ENCODE measurements around the gene LTBP4. TPM values are rescaled to one million over a fixed set of nuclear protein-coding genes. Genes with fewer than 3 reads are reported as not detected.
A peak's percentile ranks its signal among the peaks of the same experiment; 100 is the strongest.
"Not testable (repeated sequence)": the region's sequence is repeated elsewhere in the genome, so short reads cannot be mapped to it uniquely, and the experiment has no call there.

Gene LTBP4
- total RNA-seq, 5 donors from 2014 or later (not counting 1 experiment from before 2014, with no cell fraction given) = 90.9 to 215 (median 160) TPM

DNA sequence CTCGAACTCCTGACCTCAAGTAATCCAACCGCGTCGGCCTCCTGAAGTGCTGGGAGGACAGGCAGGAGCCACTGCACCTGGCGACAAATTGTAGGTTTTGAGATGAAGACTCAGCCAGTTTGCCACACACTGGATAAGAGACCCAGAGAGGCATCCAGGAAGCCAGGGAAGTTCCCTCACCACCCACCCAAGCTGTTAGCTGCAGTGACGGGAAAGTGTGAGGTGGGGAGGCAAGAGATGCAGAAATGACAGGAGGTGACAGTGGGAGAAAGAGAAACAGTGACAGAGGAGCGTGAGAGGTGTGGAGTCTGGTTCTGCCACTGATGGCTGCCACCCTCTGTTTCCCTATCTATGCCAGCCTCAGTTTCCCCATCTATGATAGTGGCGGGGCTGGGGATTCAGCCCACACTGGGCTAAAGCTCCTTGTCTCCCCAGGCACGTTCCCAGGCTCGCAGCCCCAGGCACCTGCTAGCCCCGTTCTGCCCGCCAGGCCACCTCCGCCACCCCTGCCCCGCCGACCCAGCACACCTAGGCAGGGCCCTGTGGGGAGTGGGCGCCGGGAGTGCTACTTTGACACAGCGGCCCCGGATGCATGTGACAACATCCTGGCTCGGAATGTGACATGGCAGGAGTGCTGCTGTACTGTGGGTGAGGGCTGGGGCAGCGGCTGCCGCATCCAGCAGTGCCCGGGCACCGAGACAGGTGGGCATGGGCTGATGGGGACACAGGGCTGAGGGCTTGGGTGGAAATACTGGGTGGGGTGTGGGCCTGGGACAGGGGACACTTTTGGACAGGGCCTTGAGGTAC is 21.0 kb downstream of the LTBP4 start:
- Mint-ChIP-seq H3K4me1 (peaks cover 0 to 6% (median 1%) of the 10 kb centered on the region in 3 donors), H3K9me3 (no peaks in the 10 kb centered on the region), H3K27ac (no peak overlapping the region), H3K36me3 (peaks cover 38% of the 10 kb centered on the region), H3K27me3 (no peaks in the 10 kb centered on the region), H3K4me3 (no peak overlapping the region)
- Histone ChIP-seq H3K27ac (ENCODE audit: low read length) (no peak overlapping the region), H3K27me3 (replicated peaks in 1 of 2; ENCODE audit: control insufficient read depth in 2 of 2, extremely low read depth in 1 of 2, insufficient read depth in 2 of 2, low read length in 1 of 2) (no peaks in the 10 kb centered on the region), H3K36me3 (ENCODE audit: control insufficient read depth in 2 of 2, extremely low read depth in 1 of 2, insufficient read depth in 1 of 2, low read length in 1 of 2) (peaks cover 10 to 53% of the 10 kb centered on the region in 2 donors), H3K4me3 (ENCODE audit: control insufficient read depth in 1 of 2, extremely low read depth in 1 of 2, low read length in 1 of 2) (no peak overlapping the region), H3K9me3 (no peaks in the 10 kb centered on the region), H3K4me1 (ENCODE audit: control insufficient read depth in 1 of 2, extremely low read depth in 1 of 2, insufficient read depth in 2 of 2, low read length in 2 of 2) (no peaks in the 10 kb centered on the region)
- CTCF ChIA-PET = no interaction called here
- no peak for ATAC-seq (replicated peaks in 1 of 4)
- WGBS (ENCODE audit: insufficient coverage) = 91% methylated on average over 21 of the region's 24 CpGs
- no peak for DNase-seq
- POLR2A ChIA-PET = no interaction called here

- Histone ChIP-seq H3K4me3 (ENCODE audit: control insufficient read depth in 1 of 2, extremely low read depth in 1 of 2, low read length in 1 of 2) (no peak overlapping the region), H3K9me3 (no peaks in the 10 kb centered on the region), H3K36me3 (ENCODE audit: control insufficient read depth in 2 of 2, extremely low read depth in 1 of 2, insufficient read depth in 1 of 2, low read length in 1 of 2) (peaks cover 10 to 53% of the 10 kb centered on the region in 2 donors), H3K4me1 (ENCODE audit: control insufficient read depth in 1 of 2, extremely low read depth in 1 of 2, insufficient read depth in 2 of 2, low read length in 2 of 2) (no peaks in the 10 kb centered on the region), H3K27me3 (replicated peaks in 1 of 2; ENCODE audit: control insufficient read depth in 2 of 2, extremely low read depth in 1 of 2, insufficient read depth in 2 of 2, low read length in 1 of 2) (no peaks in the 10 kb centered on the region), H3K27ac (ENCODE audit: low read length) (no peak overlapping the region)
- WGBS (ENCODE audit: insufficient coverage) = 98% methylated on average over 5 of the region's 7 CpGs
- CTCF ChIA-PET = no interaction called here
- Mint-ChIP-seq H3K27me3 (no peaks in the 10 kb centered on the region), H3K4me3 (no peak overlapping the region), H3K27ac (no peak overlapping the region), H3K36me3 (peaks cover 41% of the 10 kb centered on the region), H3K9me3 (no peaks in the 10 kb centered on the region), H3K4me1 (peaks cover 0 to 6% (median 1%) of the 10 kb centered on the region in 3 donors)
- POLR2A ChIA-PET = no interaction called here
- ATAC-seq (replicated peaks in 1 of 4) = peak in 1 of 4 experiments; percentile 12
- no peak for DNase-seq
These were observed 21.6 kb downstream of the LTBP4 start for GRCh38 chr19:40622773-40623075.

- Mint-ChIP-seq H3K27ac (peak overlapping the region in 1 of 2 donors; percentile 36), H3K4me1 (peaks cover 0 to 6% (median 1%) of the 10 kb centered on the region in 3 donors), H3K9me3 (no peaks in the 10 kb centered on the region), H3K4me3 (no peak overlapping the region), H3K27me3 (no peaks in the 10 kb centered on the region), H3K36me3 (peaks cover 41% of the 10 kb centered on the region)
- 89% methylated on average over 28 of the region's 41 CpGs for WGBS (ENCODE audit: insufficient coverage)
- POLR2A ChIA-PET = no interaction called here
- DNase-seq (no peak), ATAC-seq (replicated peaks in 1 of 4) (no peak)
- no peak overlapping the region for H3K27ac ChIP-seq (ENCODE audit: low read length)
- no peaks in the 10 kb centered on the region for H3K27me3 ChIP-seq (replicated peaks in 1 of 2; ENCODE audit: control insufficient read depth in 2 of 2, extremely low read depth in 1 of 2, insufficient read depth in 2 of 2, low read length in 1 of 2)
- peaks cover 10 to 53% of the 10 kb centered on the region in 2 donors for H3K36me3 ChIP-seq (ENCODE audit: control insufficient read depth in 2 of 2, extremely low read depth in 1 of 2, insufficient read depth in 1 of 2, low read length in 1 of 2)
- no peak overlapping the region for H3K4me3 ChIP-seq (ENCODE audit: control insufficient read depth in 1 of 2, extremely low read depth in 1 of 2, low read length in 1 of 2)
- H3K4me1 ChIP-seq (ENCODE audit: control insufficient read depth in 1 of 2, extremely low read depth in 1 of 2, insufficient read depth in 2 of 2, low read length in 2 of 2) = no peaks in the 10 kb centered on the region
- CTCF ChIA-PET = interaction anchor here in 1 of 2 donors (0.5 kb wide), 1 partner anchor 318 kb away, joined by 6 read pairs; no protein-coding TSS in a partner anchor
- H3K9me3 ChIP-seq = no peaks in the 10 kb centered on the region
These were observed 22.5 kb downstream of the LTBP4 start for GRCh38 chr19:40623403-40624251.

DNA sequence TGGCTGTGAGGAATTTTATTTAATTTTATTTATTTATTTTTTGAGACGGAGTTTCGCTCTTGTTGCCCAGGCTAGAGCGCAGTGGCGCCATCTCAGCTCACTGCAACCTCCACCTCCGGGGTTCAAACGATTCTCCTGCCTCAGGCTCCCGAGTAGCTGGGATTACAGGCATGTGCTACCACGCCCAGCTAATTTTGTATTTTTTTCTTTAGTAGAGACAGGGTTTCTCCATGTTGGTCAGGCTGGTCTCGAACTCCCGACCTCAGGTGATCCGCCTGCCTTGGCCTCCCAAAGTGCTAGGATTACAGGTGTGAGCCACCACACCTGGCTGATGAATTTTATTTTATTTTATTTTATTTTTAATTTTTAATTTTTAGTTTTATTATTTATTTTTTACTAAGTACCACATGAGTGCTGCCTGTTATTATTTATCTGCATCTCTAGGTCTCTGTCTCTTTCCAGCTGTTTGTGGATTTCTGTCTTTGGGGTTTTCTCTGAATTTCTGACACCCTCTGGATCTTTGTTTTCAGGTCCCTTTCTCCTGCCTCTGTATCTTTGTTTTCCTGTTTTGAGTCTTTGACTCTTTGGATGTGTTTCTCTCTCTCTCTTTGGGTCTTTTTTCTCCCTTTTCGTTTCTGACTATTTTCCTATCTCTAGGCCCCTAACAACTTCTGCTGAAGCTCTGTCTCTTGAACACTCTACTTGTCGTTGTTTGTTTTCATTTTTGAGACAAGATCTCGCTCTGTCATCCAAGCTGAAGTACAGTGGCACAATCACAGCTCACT is 23.4 kb downstream of the LTBP4 start:
- H3K4me1 ChIP-seq (ENCODE audit: control insufficient read depth in 1 of 2, extremely low read depth in 1 of 2, insufficient read depth in 2 of 2, low read length in 2 of 2); H3K27ac ChIP-seq (ENCODE audit: low read length); H3K9me3 ChIP-seq; H3K9me3 Mint-ChIP-seq; POLR2A ChIA-PET; H3K4me3 Mint-ChIP-seq; H3K4me3 ChIP-seq (ENCODE audit: control insufficient read depth in 1 of 2, extremely low read depth in 1 of 2, low read length in 1 of 2); ATAC-seq (replicated peaks in 1 of 4); H3K27me3 ChIP-seq (replicated peaks in 1 of 2; ENCODE audit: control insufficient read depth in 2 of 2, extremely low read depth in 1 of 2, insufficient read depth in 2 of 2, low read length in 1 of 2); H3K4me1 Mint-ChIP-seq; DNase-seq; H3K27me3 Mint-ChIP-seq: not testable (repeated sequence)
- 85% methylated on average over 5 of the region's 14 CpGs for WGBS (ENCODE audit: insufficient coverage)
- CTCF ChIA-PET = interaction anchor here (0.5 to 0.7 kb wide), 5 partner anchors 11 to 1213 kb away, joined by 3 to 6 read pairs (median 3); no protein-coding TSS in a partner anchor
- Mint-ChIP-seq H3K27ac (peak overlapping the region in 1 of 2 donors; percentile 49), H3K36me3 (peaks cover 36% of the 10 kb centered on the region)
- H3K36me3 ChIP-seq (ENCODE audit: control insufficient read depth in 2 of 2, extremely low read depth in 1 of 2, insufficient read depth in 1 of 2, low read length in 1 of 2) = peaks cover 8 to 48% of the 10 kb centered on the region in 2 donors

GRCh38 chr19:40625406-40626120 is 24.4 kb downstream of the LTBP4 start:
- Mint-ChIP-seq H3K4me3 (no peak overlapping the region), H3K27ac (peak overlapping the region in 1 of 2 donors; percentile 5), H3K9me3 (no peaks in the 10 kb centered on the region), H3K4me1 (peaks cover 2 to 12% (median 3%) of the 10 kb centered on the region in 3 donors), H3K27me3 (no peaks in the 10 kb centered on the region), H3K36me3 (peaks cover 36% of the 10 kb centered on the region)
- Histone ChIP-seq H3K27ac (ENCODE audit: low read length) (no peak overlapping the region), H3K4me3 (ENCODE audit: control insufficient read depth in 1 of 2, extremely low read depth in 1 of 2, low read length in 1 of 2) (no peak overlapping the region), H3K27me3 (replicated peaks in 1 of 2; ENCODE audit: control insufficient read depth in 2 of 2, extremely low read depth in 1 of 2, insufficient read depth in 2 of 2, low read length in 1 of 2) (no peaks in the 10 kb centered on the region), H3K4me1 (ENCODE audit: control insufficient read depth in 1 of 2, extremely low read depth in 1 of 2, insufficient read depth in 2 of 2, low read length in 2 of 2) (peaks cover 0 to 6% of the 10 kb centered on the region in 2 experiments), H3K36me3 (ENCODE audit: control insufficient read depth in 2 of 2, extremely low read depth in 1 of 2, insufficient read depth in 1 of 2, low read length in 1 of 2) (peaks cover 4 to 45% of the 10 kb centered on the region in 2 donors), H3K9me3 (no peaks in the 10 kb centered on the region)
- WGBS (ENCODE audit: insufficient coverage) = 91% methylated on average over 5 of the region's 7 CpGs
- no peak for ATAC-seq (replicated peaks in 1 of 4)
- CTCF ChIA-PET = no interaction called here
- DNase-seq = no peak
- POLR2A ChIA-PET = interaction anchor here in 1 of 2 donors (0.5 kb wide), 1 partner anchor 715 kb away, joined by 4 read pairs; no protein-coding TSS in a partner anchor
